ENCODE measurements around the gene LMTK2.
"Not testable (repeated sequence)": the region's sequence is repeated elsewhere in the genome, so short reads cannot be mapped to it uniquely, and the experiment has no call there.

LMTK2 gene

DNA sequence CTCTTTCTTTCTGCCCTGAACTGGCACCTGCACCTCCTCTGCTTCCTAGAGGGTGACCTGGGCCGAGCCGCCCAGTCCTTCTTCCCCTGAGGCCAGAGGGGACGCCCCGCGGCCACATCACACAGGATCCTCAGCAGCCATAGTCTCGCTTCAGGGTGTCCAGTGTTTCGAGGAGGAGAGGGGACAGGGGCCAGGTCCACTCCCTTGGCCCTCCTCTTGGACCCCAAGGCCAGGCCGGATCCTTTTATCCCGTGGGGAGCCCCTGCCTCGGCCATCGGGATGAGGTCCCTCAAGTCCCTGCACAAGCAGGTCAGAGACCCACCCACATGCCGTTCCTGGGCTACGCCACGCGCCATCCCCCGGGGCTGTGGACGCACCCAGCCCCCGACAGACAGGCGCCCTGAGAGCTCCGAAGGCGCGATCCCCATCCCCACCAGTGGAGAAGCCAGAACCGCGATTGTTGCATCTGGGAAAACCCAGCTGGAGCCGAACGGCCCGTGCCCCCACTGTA, 108.2 kb downstream of the LMTK2 start:
- Histone ChIP-seq H3K36me3 (ENCODE audit: control insufficient read depth, insufficient read depth, low read length) (peaks cover 10% of the 10 kb centered on the region), H3K4me3 (ENCODE audit: insufficient read depth, low read depth, low read length, poor library complexity, severe bottlenecking) (no peak overlapping the region)
- DNase-seq = no peak

DNA sequence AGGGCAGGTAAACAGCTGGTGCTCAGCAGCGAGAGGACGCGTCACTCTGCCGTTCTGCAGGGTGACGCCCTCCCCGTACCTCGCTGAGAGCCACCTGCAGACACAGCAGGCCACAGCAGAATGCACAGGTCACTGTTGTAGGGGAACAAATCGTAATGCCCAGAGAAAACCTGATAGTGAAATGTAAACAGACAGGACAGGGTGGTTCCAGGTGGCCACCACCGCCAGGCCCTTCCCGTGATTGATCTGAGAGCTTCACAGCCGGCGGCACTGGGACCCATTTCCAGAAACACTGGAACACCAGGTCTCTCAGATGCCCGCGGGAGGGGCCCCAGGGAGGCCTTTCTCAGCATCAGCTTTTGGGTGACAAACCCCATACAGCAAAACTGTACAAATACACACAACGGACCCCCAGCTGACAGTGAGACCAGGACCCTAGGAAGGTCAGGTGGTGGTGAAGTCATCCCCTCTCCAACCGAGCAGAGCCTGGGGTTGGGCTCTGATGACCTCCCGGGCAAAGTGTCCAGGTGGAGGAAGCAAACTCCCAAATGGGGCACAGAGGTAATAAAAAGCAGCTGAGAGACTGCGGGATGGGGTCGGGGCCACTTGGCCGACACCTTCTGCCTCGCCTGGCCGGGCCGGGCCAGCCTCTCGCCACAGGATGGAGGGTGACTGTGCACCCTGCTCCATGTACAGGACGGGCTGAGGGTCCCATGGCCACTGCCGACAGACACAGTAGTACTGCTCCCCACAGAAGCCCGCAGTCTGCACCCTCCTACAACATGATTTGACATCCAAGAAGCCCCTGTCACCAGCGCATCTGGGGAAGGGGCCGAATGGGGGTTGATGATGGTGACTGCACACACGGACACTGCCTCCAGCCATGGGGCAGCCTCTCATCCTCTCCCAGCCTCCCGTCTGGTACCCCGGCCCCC, 109.2 kb downstream of the LMTK2 start:
- Histone ChIP-seq H3K27me3 (replicated peaks; ENCODE audit: control insufficient read depth, insufficient read depth, low read length, poor library complexity, severe bottlenecking) (no peaks in the 10 kb centered on the region), H3K4me3 (ENCODE audit: insufficient read depth, low read depth, low read length, poor library complexity, severe bottlenecking) (no peak overlapping the region), H3K27ac (ENCODE audit: insufficient read depth, low read length, poor library complexity, severe bottlenecking) (no peak overlapping the region), H3K36me3 (ENCODE audit: control insufficient read depth, insufficient read depth, low read length) (peaks cover 10% of the 10 kb centered on the region), H3K4me1 (ENCODE audit: control insufficient read depth, insufficient read depth, low read length, poor library complexity, severe bottlenecking) (no peaks in the 10 kb centered on the region), H3K9me3 (ENCODE audit: control insufficient read depth, low read length) (no peaks in the 10 kb centered on the region)
- no peak for DNase-seq

More for the DNA sequence above, 108.2 kb downstream of the LMTK2 start:
- H3K4me1 ChIP-seq (ENCODE audit: control insufficient read depth, insufficient read depth, low read length, poor library complexity, severe bottlenecking) = no peaks in the 10 kb centered on the region
- no peak overlapping the region for H3K27ac ChIP-seq (ENCODE audit: insufficient read depth, low read length, poor library complexity, severe bottlenecking)
- H3K27me3 ChIP-seq (replicated peaks; ENCODE audit: control insufficient read depth, insufficient read depth, low read length, poor library complexity, severe bottlenecking) = no peaks in the 10 kb centered on the region
- H3K9me3 ChIP-seq (ENCODE audit: control insufficient read depth, low read length) = no peaks in the 10 kb centered on the region

GRCh38 chr7:98216941-98217622, 110.4 kb downstream of the LMTK2 start:
- Histone ChIP-seq H3K4me3 (ENCODE audit: insufficient read depth, low read depth, low read length, poor library complexity, severe bottlenecking) (no peak overlapping the region), H3K4me1 (ENCODE audit: control insufficient read depth, insufficient read depth, low read length, poor library complexity, severe bottlenecking) (no peaks in the 10 kb centered on the region), H3K27ac (ENCODE audit: insufficient read depth, low read length, poor library complexity, severe bottlenecking) (no peak overlapping the region), H3K9me3 (ENCODE audit: control insufficient read depth, low read length) (no peaks in the 10 kb centered on the region), H3K36me3 (ENCODE audit: control insufficient read depth, insufficient read depth, low read length) (peaks cover 18% of the 10 kb centered on the region), H3K27me3 (replicated peaks; ENCODE audit: control insufficient read depth, insufficient read depth, low read length, poor library complexity, severe bottlenecking) (no peaks in the 10 kb centered on the region)
- no peak for DNase-seq

DNA sequence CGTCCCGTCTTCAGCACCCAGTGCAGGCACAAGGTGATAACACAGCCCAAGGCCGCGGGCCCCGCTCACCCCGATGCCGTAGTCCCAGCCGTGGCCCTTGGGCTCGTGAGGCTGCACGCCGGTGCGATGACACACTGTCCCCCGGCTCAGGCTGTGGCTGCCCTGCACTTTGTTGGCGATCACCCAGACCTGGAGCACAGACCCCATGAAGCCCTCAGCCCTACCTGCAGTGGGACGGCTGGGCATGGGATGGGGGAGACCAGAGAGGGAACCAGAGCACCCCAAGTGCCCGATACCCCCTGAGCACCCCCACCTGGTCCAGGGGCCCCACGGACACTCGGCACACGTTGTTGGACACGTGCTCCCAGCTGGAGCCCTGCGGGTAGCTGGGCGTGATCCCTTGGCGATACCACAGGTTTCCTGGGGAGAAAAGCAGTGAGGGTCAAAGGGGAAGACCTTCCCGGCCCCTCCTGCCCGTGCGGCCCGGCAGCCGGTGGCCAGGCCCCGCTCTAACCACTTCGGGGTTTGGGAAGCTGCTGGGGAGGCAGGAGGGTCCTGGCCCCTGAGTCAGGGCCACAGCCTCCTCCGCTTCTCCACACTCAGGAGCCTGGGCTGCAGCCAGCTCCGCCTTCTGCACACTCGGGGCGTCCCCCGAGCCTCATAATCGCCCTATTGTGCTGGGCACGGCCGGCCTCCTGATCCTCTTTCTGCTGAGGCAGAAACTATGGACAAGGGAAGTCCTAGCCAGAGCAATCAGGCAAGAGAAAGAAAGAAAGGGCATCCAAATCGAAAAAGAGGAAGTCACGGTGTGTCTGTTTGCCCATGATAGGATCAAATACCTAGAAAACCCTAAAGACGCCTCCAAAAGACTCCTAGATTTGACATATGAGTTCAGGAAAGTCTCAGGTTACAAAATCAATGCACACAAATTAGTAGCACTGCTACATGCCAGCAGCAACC, 111.2 kb downstream of the LMTK2 start:
- no peak for DNase-seq
- Histone ChIP-seq H3K9me3 (ENCODE audit: control insufficient read depth, low read length) (no peaks in the 10 kb centered on the region), H3K4me1 (ENCODE audit: control insufficient read depth, insufficient read depth, low read length, poor library complexity, severe bottlenecking) (no peaks in the 10 kb centered on the region), H3K27me3 (replicated peaks; ENCODE audit: control insufficient read depth, insufficient read depth, low read length, poor library complexity, severe bottlenecking) (no peaks in the 10 kb centered on the region), H3K4me3 (ENCODE audit: insufficient read depth, low read depth, low read length, poor library complexity, severe bottlenecking) (no peak overlapping the region), H3K27ac (ENCODE audit: insufficient read depth, low read length, poor library complexity, severe bottlenecking) (no peak overlapping the region), H3K36me3 (ENCODE audit: control insufficient read depth, insufficient read depth, low read length) (peaks cover 26% of the 10 kb centered on the region)

DNA sequence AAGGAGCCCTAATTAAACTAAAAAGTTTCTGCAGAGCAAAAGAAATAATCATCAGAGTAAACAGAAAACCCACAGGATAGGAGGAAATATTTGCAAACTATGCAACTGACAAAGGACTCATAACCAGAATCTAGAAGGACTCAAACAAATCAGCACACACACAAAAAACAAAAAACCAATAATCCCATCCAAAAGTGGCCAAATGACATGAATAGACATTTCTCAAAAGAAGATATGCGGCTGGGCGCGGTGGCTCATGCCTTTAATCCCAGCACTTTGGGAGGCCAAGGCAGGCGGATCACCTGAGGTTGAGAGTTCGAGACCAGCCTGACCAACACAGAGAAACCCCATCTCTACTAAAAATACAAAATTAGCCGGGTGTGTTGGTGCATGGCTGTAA, 112.7 kb downstream of the LMTK2 start:
- H3K27ac ChIP-seq (ENCODE audit: insufficient read depth, low read length, poor library complexity, severe bottlenecking); H3K4me3 ChIP-seq (ENCODE audit: insufficient read depth, low read depth, low read length, poor library complexity, severe bottlenecking); H3K9me3 ChIP-seq (ENCODE audit: control insufficient read depth, low read length); H3K4me1 ChIP-seq (ENCODE audit: control insufficient read depth, insufficient read depth, low read length, poor library complexity, severe bottlenecking); H3K27me3 ChIP-seq (replicated peaks; ENCODE audit: control insufficient read depth, insufficient read depth, low read length, poor library complexity, severe bottlenecking); DNase-seq: not testable (repeated sequence)
- peaks cover 31% of the 10 kb centered on the region for H3K36me3 ChIP-seq (ENCODE audit: control insufficient read depth, insufficient read depth, low read length)

DNA sequence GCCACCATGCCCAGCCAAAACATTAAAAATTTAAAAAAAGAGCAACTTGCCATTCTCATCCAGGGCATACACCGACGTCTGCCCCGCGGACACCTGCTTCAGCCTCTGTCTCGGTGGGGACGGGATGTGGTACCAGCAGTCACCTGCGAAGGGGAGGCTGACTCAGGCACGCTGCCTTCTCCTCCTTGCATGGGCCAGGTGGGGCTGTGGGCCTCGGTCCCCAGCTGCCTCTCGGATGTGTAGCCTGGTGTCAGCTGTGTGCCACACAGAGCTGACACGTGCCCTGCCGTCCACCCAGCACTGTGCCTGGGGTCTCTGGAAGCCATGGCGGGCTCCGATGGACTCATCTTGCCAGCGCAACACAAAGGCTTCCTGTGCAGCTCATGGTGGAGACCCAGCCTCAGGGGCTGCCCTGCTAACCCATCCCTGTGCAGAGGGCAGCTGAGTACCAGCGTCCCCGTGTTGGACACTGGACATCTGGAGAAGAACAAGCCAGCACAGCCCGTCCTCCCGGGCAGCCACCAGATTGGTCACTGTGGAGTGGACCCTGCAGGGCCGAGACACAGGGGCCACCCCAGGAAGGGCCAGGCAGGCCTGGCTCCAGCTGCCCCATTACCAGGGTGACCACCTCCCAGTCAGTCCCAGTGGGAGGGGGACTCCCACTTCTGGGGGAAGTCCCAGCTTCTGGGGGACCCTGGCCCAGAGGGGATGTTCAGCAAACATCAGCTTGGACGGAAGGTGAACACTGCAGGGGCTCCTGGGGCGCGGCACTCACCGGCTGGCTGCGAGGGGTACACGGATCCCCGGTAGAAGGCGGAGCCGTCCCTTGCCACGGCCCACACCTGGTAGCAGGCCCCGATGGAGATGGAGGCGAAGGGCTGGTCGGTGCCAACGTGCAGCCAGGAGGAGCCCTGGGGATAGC, 115.2 kb downstream of the LMTK2 start:
- no peaks in the 10 kb centered on the region for H3K4me1 ChIP-seq (ENCODE audit: control insufficient read depth, insufficient read depth, low read length, poor library complexity, severe bottlenecking)
- peaks cover 45% of the 10 kb centered on the region for H3K36me3 ChIP-seq (ENCODE audit: control insufficient read depth, insufficient read depth, low read length)
- H3K27ac ChIP-seq (ENCODE audit: insufficient read depth, low read length, poor library complexity, severe bottlenecking) = no peak overlapping the region
- H3K27me3 ChIP-seq (replicated peaks; ENCODE audit: control insufficient read depth, insufficient read depth, low read length, poor library complexity, severe bottlenecking) = no peaks in the 10 kb centered on the region
- no peaks in the 10 kb centered on the region for H3K9me3 ChIP-seq (ENCODE audit: control insufficient read depth, low read length)
- no peak overlapping the region for H3K4me3 ChIP-seq (ENCODE audit: insufficient read depth, low read depth, low read length, poor library complexity, severe bottlenecking)
- DNase-seq = no peak

DNA sequence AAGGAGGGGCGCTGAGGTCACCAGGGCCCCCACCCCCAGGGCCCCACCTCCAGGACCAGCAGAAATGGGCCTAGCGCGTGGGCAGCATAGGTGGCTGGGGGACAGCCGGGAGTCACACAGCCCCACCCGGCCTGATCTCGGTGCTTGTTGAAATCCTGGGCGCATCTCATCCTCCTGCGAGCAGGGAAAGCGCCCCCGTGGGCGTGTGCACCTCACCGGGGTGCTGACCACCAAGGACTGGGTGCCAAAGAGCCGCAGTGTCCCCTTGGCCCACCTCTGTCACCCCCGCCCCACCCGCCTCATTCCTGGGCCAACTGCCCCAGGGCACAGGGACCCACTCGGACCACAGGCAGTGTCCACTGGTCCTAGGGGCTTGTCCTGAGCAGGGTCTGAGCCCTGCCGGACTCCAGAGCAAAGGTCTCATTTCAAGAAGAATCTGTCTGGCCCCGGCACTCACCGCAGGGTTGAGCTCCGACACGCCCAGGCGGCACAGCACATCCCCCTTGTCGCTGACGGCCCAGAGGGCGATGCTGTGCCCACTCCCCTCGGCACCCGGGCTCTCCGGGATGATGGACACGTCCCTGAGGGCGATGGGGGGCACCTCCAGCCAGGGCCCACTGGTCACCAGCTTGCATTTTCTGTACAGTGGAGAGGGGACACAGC, 116.0 kb downstream of the LMTK2 start:
- no peak for DNase-seq

DNA sequence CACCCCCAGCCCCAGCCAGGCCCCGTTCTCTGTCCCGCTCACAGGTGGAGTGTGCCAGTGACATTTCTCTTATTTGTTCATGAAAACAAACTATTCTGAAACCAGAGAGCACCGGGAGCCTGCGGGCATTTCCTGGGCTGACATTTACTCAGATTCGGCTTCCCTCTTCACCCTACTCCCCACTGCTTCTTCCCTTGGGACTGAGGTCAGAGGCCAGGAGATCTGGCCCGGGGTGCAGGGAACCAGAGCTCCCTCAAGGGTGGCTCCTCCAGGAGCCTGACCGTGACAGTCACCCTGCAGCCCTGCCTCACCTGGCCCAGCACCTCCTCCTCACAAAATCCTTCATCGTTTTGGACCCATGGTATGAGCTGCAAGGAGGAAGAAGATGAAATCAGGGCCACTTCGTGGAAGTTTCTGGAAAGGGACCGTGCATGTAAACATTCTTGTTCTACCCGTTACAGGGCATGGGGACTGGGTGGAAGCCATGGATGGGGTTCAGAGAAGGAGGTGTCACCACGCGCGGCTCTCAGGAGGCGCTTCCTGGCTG, 116.8 kb downstream of the LMTK2 start:
- H3K9me3 ChIP-seq (ENCODE audit: control insufficient read depth, low read length) = no peaks in the 10 kb centered on the region
- no peak for DNase-seq
- H3K4me3 ChIP-seq (ENCODE audit: insufficient read depth, low read depth, low read length, poor library complexity, severe bottlenecking) = no peak overlapping the region
- H3K27me3 ChIP-seq (replicated peaks; ENCODE audit: control insufficient read depth, insufficient read depth, low read length, poor library complexity, severe bottlenecking) = no peaks in the 10 kb centered on the region
- H3K4me1 ChIP-seq (ENCODE audit: control insufficient read depth, insufficient read depth, low read length, poor library complexity, severe bottlenecking) = no peaks in the 10 kb centered on the region
- peaks cover 42% of the 10 kb centered on the region for H3K36me3 ChIP-seq (ENCODE audit: control insufficient read depth, insufficient read depth, low read length)
- H3K27ac ChIP-seq (ENCODE audit: insufficient read depth, low read length, poor library complexity, severe bottlenecking) = no peak overlapping the region

More for the DNA sequence above, 116.0 kb downstream of the LMTK2 start:
- Histone ChIP-seq H3K4me1 (ENCODE audit: control insufficient read depth, insufficient read depth, low read length, poor library complexity, severe bottlenecking) (no peaks in the 10 kb centered on the region), H3K27ac (ENCODE audit: insufficient read depth, low read length, poor library complexity, severe bottlenecking) (no peak overlapping the region), H3K9me3 (ENCODE audit: control insufficient read depth, low read length) (no peaks in the 10 kb centered on the region), H3K36me3 (ENCODE audit: control insufficient read depth, insufficient read depth, low read length) (peaks cover 39% of the 10 kb centered on the region), H3K4me3 (ENCODE audit: insufficient read depth, low read depth, low read length, poor library complexity, severe bottlenecking) (no peak overlapping the region), H3K27me3 (replicated peaks; ENCODE audit: control insufficient read depth, insufficient read depth, low read length, poor library complexity, severe bottlenecking) (no peaks in the 10 kb centered on the region)
